ENCODE data around the gene TH. TPM values are rescaled to one million over a fixed set of nuclear protein-coding genes. Genes with fewer than 3 reads are reported as not detected.

Gene TH
- polyA plus RNA-seq, 2 of the 4 experiments (the other 2 are of a cell fraction): not detected

- ChIA-PET POLR2A (no interaction called here), CTCF (interaction anchor here (1.4 to 2.0 kb wide), 3 partner anchors 36 to 79 kb away, joined by 4 to 12 read pairs (median 5); no protein-coding TSS in a partner anchor)
- ATAC-seq (no peak), DNase-seq (ENCODE audit: low read depth in 1 of 2, low spot score in 1 of 2) (no peak), FAIRE-seq (no peak)
- no peak overlapping the region for H3K4me2 ChIP-seq
- peaks cover 27% of the 10 kb centered on the region for H3K9me3 ChIP-seq
- no peaks in the 10 kb centered on the region for H3K4me1 ChIP-seq
- H3K27ac ChIP-seq: no peak overlapping the region
- TF ChIP-seq TP53 (CRISPR knock-in tag; IDR thresholded peaks at IDR 0.05) (no peak), BHLHE40 (IDR thresholded peaks at IDR 0.05; ENCODE audit: low read depth, low read length) (no peak), CBX8 (IDR thresholded peaks at IDR 0.05) (no peak), CTCF (IDR thresholded peaks at IDR 0.05) (no peak)
- TF ChIP-seq, protein P1, sequence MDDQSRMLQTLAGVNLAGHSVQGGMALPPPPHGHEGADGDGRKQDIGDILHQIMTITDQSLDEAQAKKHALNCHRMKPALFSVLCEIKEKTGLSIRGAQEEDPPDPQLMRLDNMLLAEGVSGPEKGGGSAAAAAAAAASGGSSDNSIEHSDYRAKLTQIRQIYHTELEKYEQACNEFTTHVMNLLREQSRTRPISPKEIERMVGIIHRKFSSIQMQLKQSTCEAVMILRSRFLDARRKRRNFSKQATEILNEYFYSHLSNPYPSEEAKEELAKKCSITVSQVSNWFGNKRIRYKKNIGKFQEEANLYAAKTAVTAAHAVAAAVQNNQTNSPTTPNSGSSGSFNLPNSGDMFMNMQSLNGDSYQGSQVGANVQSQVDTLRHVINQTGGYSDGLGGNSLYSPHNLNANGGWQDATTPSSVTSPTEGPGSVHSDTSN (IDR thresholded peaks at IDR 0.05): no peak
- WGBS (ENCODE audit: missing lambda C conversion rate): 83% methylated on average over 11 of the region's 12 CpGs
- no peak overlapping the region for H3K4me3 ChIP-seq
Observed at GRCh38 chr11:2115308-2115707, 56.3 kb downstream of the TH start.

DNA sequence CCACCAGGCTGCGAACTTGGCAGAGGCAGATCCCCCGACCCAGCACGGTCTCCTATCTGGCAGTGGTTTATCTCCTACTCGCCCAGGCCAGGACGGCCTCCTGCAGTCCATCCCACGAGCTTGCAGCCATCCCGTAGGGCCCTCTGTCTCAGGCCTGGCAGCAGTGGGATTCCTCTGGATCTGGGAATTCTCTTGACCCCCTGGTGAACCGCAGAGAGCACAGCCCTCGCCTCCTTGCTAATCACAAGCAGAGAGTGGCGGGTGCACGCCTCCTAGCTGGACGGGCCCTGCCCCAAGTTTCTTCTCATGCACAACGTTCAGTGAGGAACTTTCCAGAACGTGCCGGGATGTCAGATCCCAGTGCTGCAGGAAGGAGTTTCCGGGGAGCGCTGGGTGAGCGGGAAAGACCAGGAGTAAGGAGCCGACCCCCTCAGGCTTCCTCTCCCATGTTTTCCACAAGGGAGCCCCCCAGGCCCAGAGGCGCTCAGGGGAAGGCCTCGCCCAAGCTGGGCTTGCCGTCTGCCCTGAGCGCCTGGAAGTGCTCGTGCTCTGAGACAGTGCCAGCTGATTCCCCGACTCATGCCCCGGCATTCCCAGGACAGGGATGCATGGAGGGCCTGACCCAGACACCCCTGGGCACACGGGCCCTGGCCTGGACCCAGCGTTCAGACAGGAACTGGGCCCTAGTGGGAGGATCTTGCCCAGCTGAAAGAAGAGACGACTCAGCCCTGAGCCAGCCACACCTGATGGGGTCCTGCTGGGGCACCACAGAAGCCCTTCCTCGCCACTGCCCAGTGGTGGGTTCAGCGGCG is 57.0 kb downstream of the TH start:
- no peak overlapping the region for H3K4me3 ChIP-seq
- H3K27ac ChIP-seq: no peak overlapping the region
- ChIA-PET CTCF (interaction anchor here (1.3 to 2.0 kb wide), 6 partner anchors 14 to 79 kb away, joined by 4 to 12 read pairs (median 4); no protein-coding TSS in a partner anchor), POLR2A (no interaction called here)
- DNase-seq (ENCODE audit: low read depth in 1 of 2, low spot score in 1 of 2) (no peak), ATAC-seq (no peak), FAIRE-seq (no peak)
- TF ChIP-seq JUNB (IDR thresholded peaks at IDR 0.05) (no peak), NFE2L2 (conservative IDR thresholded peaks at IDR 0.05; ENCODE audit: low read length) (no peak), EHF (CRISPR knock-in tag; IDR thresholded peaks at IDR 0.05) (no peak), RARB (CRISPR knock-in tag; IDR thresholded peaks at IDR 0.05) (no peak), ZC3H11A (IDR thresholded peaks at IDR 0.05) (no peak), NR3C1 (IDR thresholded peaks at IDR 0.05) (no peak), EHMT2 (IDR thresholded peaks at IDR 0.05; ENCODE audit: low read depth) (no peak), FOSL2 (IDR thresholded peaks at IDR 0.05) (no peak), FOSL2 (CRISPR knock-in tag; IDR thresholded peaks at IDR 0.05) (no peak), GATA3 (IDR thresholded peaks at IDR 0.05; ENCODE audit: borderline replicate concordance) (no peak), CHD2 (IDR thresholded peaks at IDR 0.05; ENCODE audit: low read length, partially characterized antibody) (no peak), E2F6 (IDR thresholded peaks at IDR 0.05; ENCODE audit: borderline replicate concordance, low read depth) (no peak), ESRRA (IDR thresholded peaks at IDR 0.05; ENCODE audit: borderline replicate concordance, low read length) (no peak), TFCP2L1 (CRISPR knock-in tag; IDR thresholded peaks at IDR 0.05) (no peak), KDM5A (IDR thresholded peaks at IDR 0.05) (no peak), CEBPB (IDR thresholded peaks at IDR 0.05) (no peak)
- TF ChIP-seq, protein P2, sequence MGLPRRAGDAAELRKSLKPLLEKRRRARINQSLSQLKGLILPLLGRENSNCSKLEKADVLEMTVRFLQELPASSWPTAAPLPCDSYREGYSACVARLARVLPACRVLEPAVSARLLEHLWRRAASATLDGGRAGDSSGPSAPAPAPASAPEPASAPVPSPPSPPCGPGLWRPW (IDR thresholded peaks at IDR 0.05): no peak
- H3K9me3 ChIP-seq: peaks cover 27% of the 10 kb centered on the region
- H3K4me2 ChIP-seq: no peak overlapping the region
- 76% methylated on average over 25 of the region's 32 CpGs for WGBS (ENCODE audit: missing lambda C conversion rate)
- H3K4me1 ChIP-seq: no peaks in the 10 kb centered on the region

Small RNAs within 50 kb of the gene (small RNA-seq; reads per million reads assigned to genes)
- gene MIR4686 (0 reads per million in 6 experiments), gene MIR483 (0 to 1.4 (median 0) reads per million in 6 experiments)

Other genes starting within 250 kb of the TH start
- 60.0 and 77.7 TPM in 2 replicates for gene MRPL23, start 224.5 kb downstream of the TH start, polyA plus RNA-seq (2011; rRNA removed)
- 151 to 160 TPM (median 160 TPM) in 3 replicates for gene MRPL23, start 224.5 kb downstream of the TH start, polyA plus RNA-seq (2017; fragmentation: RNase III; extraction: RNeasy Plus Mini Kit Qiagen cat#74134 plus additional on column Dnase treatment)
- gene H19, start 174.0 kb downstream of the TH start, polyA plus RNA-seq (2011; rRNA removed): 37.1 and 49.1 TPM in 2 replicates
- 16.6 to 22.5 TPM (median 19.2 TPM) in 3 replicates for gene H19, start 174.0 kb downstream of the TH start, polyA plus RNA-seq (2017; fragmentation: RNase III; extraction: RNeasy Plus Mini Kit Qiagen cat#74134 plus additional on column Dnase treatment)
- gene IGF2, start 32.4 kb downstream of the TH start, polyA plus RNA-seq (2011; rRNA removed): 2.0 and 4.9 TPM in 2 replicates
- 1.1 to 4.2 TPM (median 2.9 TPM) in 3 replicates for gene IGF2, start 32.4 kb downstream of the TH start, polyA plus RNA-seq (2017; fragmentation: RNase III; extraction: RNeasy Plus Mini Kit Qiagen cat#74134 plus additional on column Dnase treatment)
- gene INS, start 10.6 kb downstream of the TH start, polyA plus RNA-seq (2011; rRNA removed): not detected in 2 replicates
- not detected in 3 replicates for gene INS, start 10.6 kb downstream of the TH start, polyA plus RNA-seq (2017; fragmentation: RNase III; extraction: RNeasy Plus Mini Kit Qiagen cat#74134 plus additional on column Dnase treatment)
- gene ASCL2, start 98.8 kb upstream of the TH start, polyA plus RNA-seq (2011; rRNA removed): not detected in 2 replicates
- gene ASCL2, start 98.8 kb upstream of the TH start, polyA plus RNA-seq (2017; fragmentation: RNase III; extraction: RNeasy Plus Mini Kit Qiagen cat#74134 plus additional on column Dnase treatment): not detected in 3 replicates
- gene C11orf21, start 130.1 kb upstream of the TH start, polyA plus RNA-seq (2011; rRNA removed): not detected in 2 replicates
- not detected in 3 replicates for gene C11orf21, start 130.1 kb upstream of the TH start, polyA plus RNA-seq (2017; fragmentation: RNase III; extraction: RNeasy Plus Mini Kit Qiagen cat#74134 plus additional on column Dnase treatment)
- gene TSPAN32, start 130.2 kb upstream of the TH start, polyA plus RNA-seq (2011; rRNA removed): not detected in 2 replicates
- not detected in 3 replicates for gene TSPAN32, start 130.2 kb upstream of the TH start, polyA plus RNA-seq (2017; fragmentation: RNase III; extraction: RNeasy Plus Mini Kit Qiagen cat#74134 plus additional on column Dnase treatment)
- gene CD81, start 205.5 kb upstream of the TH start, polyA plus RNA-seq (2011; rRNA removed): 125 and 160 TPM in 2 replicates
- 247 to 256 TPM (median 251 TPM) in 3 replicates for gene CD81, start 205.5 kb upstream of the TH start, polyA plus RNA-seq (2017; fragmentation: RNase III; extraction: RNeasy Plus Mini Kit Qiagen cat#74134 plus additional on column Dnase treatment)
- gene TSSC4, start 228.9 kb upstream of the TH start, polyA plus RNA-seq (2011; rRNA removed): 21.8 and 22.2 TPM in 2 replicates
- 45.1 to 45.8 TPM (median 45.5 TPM) in 3 replicates for gene TSSC4, start 228.9 kb upstream of the TH start, polyA plus RNA-seq (2017; fragmentation: RNase III; extraction: RNeasy Plus Mini Kit Qiagen cat#74134 plus additional on column Dnase treatment)

Measured in A549 (cell line).